Loucy (cell line): ENCODE data around the gene ADAMTS8.

Experiments
- CTCF ChIP-seq: fragments of 200-600 bp; sonication (generic); conservative IDR thresholded peaks from 2 replicates; pipeline ENCODE4 v1.5.1; 2014; ENCODE audit warnings: mild to moderate bottlenecking, antibody characterized with exemption, low read length
- EZH2phosphoT487 ChIP-seq: fragments of 200-600 bp; IDR thresholded peaks from 2 replicates; pipeline ENCODE4 v1.6.1; 2018; ENCODE audit warnings: antibody characterized with exemption, mild to moderate bottlenecking, moderate library complexity, borderline replicate concordance

GRCh38 chr11:130383344-130384211, 44.8 kb downstream of the ADAMTS8 start:
- no peak for TF ChIP-seq CTCF
- TF ChIP-seq EZH2phosphoT487: no peak
